ENCODE data around the gene NOTO.
A peak's percentile ranks its signal among the peaks of the same experiment; 100 is the strongest.

The NOTO gene

GRCh38 chr2:73233932-73234832 lies 31.8 kb downstream of the NOTO start, which contains the start of gene CCT7:
TSS of gene CCT7 (plus strand) at chr2:73234308. CDS start at chr2:73234379, 71 bp downstream.
- peak; percentile 82 for DNase-seq (ENCODE audit: low read depth)

- no peak for DNase-seq (ENCODE audit: low read depth)
Observed at GRCh38 chr2:73235315-73236028, 33.1 kb downstream of the NOTO start.

GRCh38 chr2:73237168-73237567 lies 34.8 kb downstream of the NOTO start:
- DNase-seq (ENCODE audit: low read depth): no peak

- DNase-seq (ENCODE audit: low read depth): no peak
Observed at GRCh38 chr2:73238149-73238548, 35.8 kb downstream of the NOTO start.

GRCh38 chr2:73238976-73239375 lies 36.6 kb downstream of the NOTO start:
- DNase-seq (ENCODE audit: low read depth): no peak

GRCh38 chr2:73239776-73240175 lies 37.4 kb downstream of the NOTO start:
- DNase-seq (ENCODE audit: low read depth): no peak

GRCh38 chr2:73243884-73244570 lies 41.7 kb downstream of the NOTO start:
- DNase-seq (ENCODE audit: low read depth): no peak

- DNase-seq (ENCODE audit: low read depth): no peak
Observed at GRCh38 chr2:73244580-73244979, 42.2 kb downstream of the NOTO start.

- no peak for DNase-seq (ENCODE audit: low read depth)
Observed at GRCh38 chr2:73246850-73247249, 44.5 kb downstream of the NOTO start.

GRCh38 chr2:73249636-73250035 lies 47.3 kb downstream of the NOTO start:
- no peak for DNase-seq (ENCODE audit: low read depth)

GRCh38 chr2:73250872-73251846 lies 48.8 kb downstream of the NOTO start:
- no peak for DNase-seq (ENCODE audit: low read depth)

- DNase-seq (ENCODE audit: low read depth): no peak
Observed at GRCh38 chr2:73252238-73253027, 50.1 kb downstream of the NOTO start.

- no peak for DNase-seq (ENCODE audit: low read depth)
Observed at GRCh38 chr2:73253400-73253799, 51.0 kb downstream of the NOTO start.

- DNase-seq (ENCODE audit: low read depth): no peak
Observed at GRCh38 chr2:73253901-73254300, 51.5 kb downstream of the NOTO start.

- no peak for DNase-seq (ENCODE audit: low read depth)
Observed at GRCh38 chr2:73254343-73255006, 52.1 kb downstream of the NOTO start.

GRCh38 chr2:73255007-73255644 lies 52.8 kb downstream of the NOTO start:
- no peak for DNase-seq (ENCODE audit: low read depth)

GRCh38 chr2:73255907-73256617 lies 53.7 kb downstream of the NOTO start:
- DNase-seq (ENCODE audit: low read depth): no peak

- no peak for DNase-seq (ENCODE audit: low read depth)
Observed at GRCh38 chr2:73256618-73256922, 54.2 kb downstream of the NOTO start.

- no peak for DNase-seq (ENCODE audit: low read depth)
Observed at GRCh38 chr2:73257021-73257420, 54.6 kb downstream of the NOTO start.

All from activated T-cell treated with anti-CD3 and anti-CD28 coated beads for 24 hours (primary cell).